H9 (cell line): Measurements from ENCODE around the gene RGS6. TPM values are rescaled to one million over a fixed set of nuclear protein-coding genes. Genes with fewer than 3 reads are reported as not detected.

Source experiments
- DNase-seq: peaks from one replicate; pipeline ENCODE4 v3.0.0-alpha.2; 2017
- H2AFZ ChIP-seq: one replicate; pipeline ENCODE4 v1.6.1; 2013; ENCODE audit warnings: mild to moderate bottlenecking, low read length, control low read depth, moderate library complexity
- H2AK5ac ChIP-seq: 2 replicates; pipeline ENCODE4 v1.6.1; 2013; ENCODE audit warnings: low read length, control low read depth, mixed read lengths; ENCODE audit not compliant: insufficient read length
- H2BK120ac ChIP-seq: one replicate; pipeline ENCODE4 v1.6.1; 2013; ENCODE audit warnings: low read depth, mild to moderate bottlenecking, low read length, control low read depth, inconsistent platforms; ENCODE audit not compliant: poor library complexity, severe bottlenecking
- H2BK12ac ChIP-seq: 2 replicates; pipeline ENCODE4 v1.6.1; 2013; ENCODE audit warnings: low read length, control low read depth, mixed read lengths, low read depth; ENCODE audit not compliant: insufficient read length
- H2BK15ac ChIP-seq: 2 replicates; pipeline ENCODE4 v1.6.1; 2013; ENCODE audit warnings: low read depth, low read length, control low read depth
- H2BK20ac ChIP-seq: one replicate; pipeline ENCODE4 v1.6.1; 2013; ENCODE audit warnings: low read depth, mild to moderate bottlenecking, low read length, control low read depth, inconsistent platforms; ENCODE audit not compliant: poor library complexity, severe bottlenecking
- H2BK5ac ChIP-seq: 2 replicates; pipeline ENCODE4 v1.6.1; 2013; ENCODE audit warnings: low read length, control low read depth, mixed read lengths; ENCODE audit not compliant: insufficient read length
- H3K14ac ChIP-seq: 2 replicates; pipeline ENCODE4 v1.6.1; 2013; ENCODE audit warnings: low read length, control low read depth; ENCODE audit not compliant: insufficient read depth
- H3K18ac ChIP-seq: 2 replicates; pipeline ENCODE4 v1.6.1; 2013; ENCODE audit warnings: low read depth, mild to moderate bottlenecking, mixed read lengths, low read length, control low read depth; ENCODE audit not compliant: insufficient read length
- H3K23ac ChIP-seq: 2 replicates; pipeline ENCODE4 v1.6.1; 2013; ENCODE audit warnings: low read length, control low read depth, mixed read lengths, low read depth; ENCODE audit not compliant: insufficient read length
- H3K23me2 ChIP-seq: 2 replicates; pipeline ENCODE4 v1.6.1; 2013; ENCODE audit warnings: low read depth, mild to moderate bottlenecking, mixed read lengths, low read length, control low read depth; ENCODE audit not compliant: insufficient read length, poor library complexity, severe bottlenecking
- H3K27ac ChIP-seq: 2 replicates; pipeline ENCODE4 v1.5.1; 2013; ENCODE audit warnings: low read length, control low read depth, mixed read lengths, low read depth; ENCODE audit not compliant: insufficient read length
- H3K27me3 ChIP-seq: 2 replicates; pipeline ENCODE4 v1.6.1; 2013; ENCODE audit warnings: low read length, control low read depth, inconsistent platforms; ENCODE audit not compliant: insufficient read depth
- H3K4ac ChIP-seq: 2 replicates; pipeline ENCODE4 v1.6.1; 2013; ENCODE audit warnings: low read depth, mild to moderate bottlenecking, control low read depth, inconsistent platforms, low read length, moderate library complexity
- H3K4me1 ChIP-seq: 2 replicates; pipeline ENCODE4 v1.6.1; 2013; ENCODE audit warnings: low read length, control low read depth, inconsistent platforms; ENCODE audit not compliant: insufficient read depth
- H3K4me2 ChIP-seq: 2 replicates; pipeline ENCODE4 v1.6.1; 2013; ENCODE audit warnings: low read length, control low read depth, mixed read lengths; ENCODE audit not compliant: insufficient read length, insufficient read depth
- H3K56ac ChIP-seq: 2 replicates; pipeline ENCODE4 v1.6.1; 2013; ENCODE audit warnings: low read depth, mild to moderate bottlenecking, mixed read lengths, low read length, control low read depth; ENCODE audit not compliant: insufficient read length
- H3K79me1 ChIP-seq: 2 replicates; pipeline ENCODE4 v1.6.1; 2013; ENCODE audit warnings: low read depth, mild to moderate bottlenecking, moderate library complexity, low read length, control low read depth, inconsistent platforms; ENCODE audit not compliant: insufficient read depth, poor library complexity, severe bottlenecking
- H3K79me2 ChIP-seq: 2 replicates; pipeline ENCODE4 v1.6.1; 2013; ENCODE audit warnings: low read length, control low read depth, inconsistent platforms; ENCODE audit not compliant: insufficient read depth
- H3K9ac ChIP-seq: 2 replicates; pipeline ENCODE4 v1.6.1; 2013; ENCODE audit warnings: low read length, control low read depth, mixed read lengths; ENCODE audit not compliant: insufficient read length; ENCODE audit errors: extremely low read depth
- H3K9me3 ChIP-seq: one replicate; pipeline ENCODE4 v1.6.1; 2013; ENCODE audit warnings: low read depth, low read length, inconsistent platforms; ENCODE audit not compliant: control insufficient read depth
- H3T11ph ChIP-seq: one replicate; pipeline ENCODE4 v1.6.1; 2013; ENCODE audit warnings: mild to moderate bottlenecking, low read length, control low read depth, inconsistent platforms
- H4K20me1 ChIP-seq: one replicate; pipeline ENCODE4 v1.6.1; 2013; ENCODE audit not compliant: control insufficient read depth, insufficient read length, insufficient read depth
- H4K5ac ChIP-seq: 2 replicates; pipeline ENCODE4 v1.6.1; 2013; ENCODE audit warnings: low read depth, mild to moderate bottlenecking, mixed read lengths, low read length, control low read depth; ENCODE audit not compliant: insufficient read length
- H4K8ac ChIP-seq: replicated peaks from 2 replicates; pipeline ENCODE4 v1.6.1; 2013; ENCODE audit warnings: low read length, control low read depth, mixed read lengths, low read depth; ENCODE audit not compliant: insufficient read length
- H4K91ac ChIP-seq: 2 replicates; pipeline ENCODE4 v1.6.1; 2013; ENCODE audit warnings: low read depth, mild to moderate bottlenecking, moderate library complexity, mixed read lengths, low read length, control low read depth; ENCODE audit not compliant: insufficient read length
- H3K27ac Mint-ChIP-seq, 3 experiments: 2 replicates in 2 of 3; 3 replicates in 1 of 3; pipeline ENCODE4 v1.8.0; 2020 to 2021; ENCODE audit warnings: mixed read lengths in 3 of 3, mild to moderate bottlenecking in 1 of 3, moderate library complexity in 1 of 3
- H3K27me3 Mint-ChIP-seq: 2 replicates; pipeline ENCODE4 v1.8.0; 2021; ENCODE audit warnings: low read depth, mild to moderate bottlenecking, moderate library complexity, mixed read lengths
- H3K36me3 Mint-ChIP-seq, 3 experiments: 2 replicates in 2 of 3; 3 replicates in 1 of 3; pipeline ENCODE4 v1.8.0; 2020 to 2021; ENCODE audit warnings: low read depth in 3 of 3, mixed read lengths in 3 of 3; ENCODE audit not compliant: insufficient read depth in 1 of 3
- H3K4me1 Mint-ChIP-seq, 2 experiments: 2 replicates each; pipeline ENCODE4 v1.8.0; 2020; ENCODE audit warnings: mixed read lengths in 2 of 2
- H3K4me3 Mint-ChIP-seq, 2 experiments: 2 replicates in 1 of 2; 3 replicates in 1 of 2; pipeline ENCODE4 v1.8.0; 2020 to 2021; ENCODE audit warnings: mild to moderate bottlenecking in 2 of 2, mixed read lengths in 2 of 2, moderate library complexity in 1 of 2
- H3K9me3 Mint-ChIP-seq, 2 experiments: 2 replicates in 1 of 2; 3 replicates in 1 of 2; pipeline ENCODE4 v1.8.0; 2020; ENCODE audit warnings: mild to moderate bottlenecking in 2 of 2, mixed read lengths in 2 of 2, moderate library complexity in 1 of 2
- WGBS: extraction: QIAGEN DNeasy Blood & Tissue Kit; methylation state at CpG from one replicate; pipeline ENCODE4 v1.1.7; 2013; ENCODE audit warnings: missing lambda C conversion rate, low lambda C conversion rate, mixed read lengths; ENCODE audit not compliant: insufficient read length; ENCODE audit errors: extremely low coverage; 5-methylcytosine and 5-hydroxymethylcytosine counted together
- total RNA-seq: library from RNA; stranded (reverse); gene quantifications from 2 replicates; pipeline ENCODE4 v1.2.1, GENCODE V29; 2021
- TF ChIP-seq, protein P1 (sequence below): fragments of 200-600 bp; sonication (generic); conservative IDR thresholded peaks from 3 replicates; pipeline ENCODE4 v1.8.0; 2021; ENCODE audit warnings: antibody characterized with exemption, mild to moderate bottlenecking

RGS6 gene
- total RNA-seq, 1 experiment from 2014 or later: 3.0 TPM

DNA sequence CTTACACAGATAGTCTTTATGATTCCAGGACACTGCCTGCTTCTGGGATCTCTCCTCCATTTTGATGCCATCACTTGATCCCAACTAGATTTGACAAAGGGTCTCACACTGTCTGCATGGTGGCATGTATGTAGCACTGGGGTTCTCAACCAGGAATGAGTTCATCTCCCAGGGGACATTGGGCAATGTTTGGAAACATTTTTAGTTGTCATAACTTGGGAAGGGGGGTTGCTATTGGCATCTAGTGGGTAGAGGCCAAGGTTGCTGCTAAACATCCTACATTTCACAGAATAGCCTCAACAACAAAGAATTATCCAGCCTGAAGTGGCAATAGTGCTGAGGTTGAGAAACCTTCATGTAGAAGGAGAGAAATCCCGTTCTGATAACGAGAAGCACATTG is 585.5 kb downstream of the RGS6 start:
- no CpG with 5 or more reads among the region's 2 CpGs for WGBS
- Histone ChIP-seq H3K14ac (no peak overlapping the region), H3K79me1 (no peaks in the 10 kb centered on the region), H3K56ac (no peak overlapping the region), H3K27me3 (no peaks in the 10 kb centered on the region), H3K18ac (no peak overlapping the region), H3K9ac (no peak overlapping the region), H2BK5ac (no peak overlapping the region), H3K9me3 (no peaks in the 10 kb centered on the region), H4K5ac (no peak overlapping the region), H3K27ac (no peak overlapping the region), H3K4me1 (no peaks in the 10 kb centered on the region), H2AK5ac (no peak overlapping the region), H2AFZ (no peak overlapping the region), H3K4ac (no peak overlapping the region), H2BK15ac (no peak overlapping the region), H2BK12ac (no peak overlapping the region), H3K4me2 (no peak overlapping the region), H4K20me1 (no peaks in the 10 kb centered on the region), H3K23me2 (no peaks in the 10 kb centered on the region), H4K91ac (no peak overlapping the region), H3K79me2 (no peaks in the 10 kb centered on the region), H3T11ph (no peak overlapping the region), H2BK120ac (no peak overlapping the region), H3K23ac (no peak overlapping the region), H2BK20ac (no peak overlapping the region), H4K8ac (no peak overlapping the region)
- Mint-ChIP-seq H3K27me3 (no peaks in the 10 kb centered on the region; the same call in 1 of the 2 replicates), H3K9me3 (peaks cover 0 to 5% of the 10 kb centered on the region in 2 experiments; a peak in 3 of 5 replicates), H3K27ac (no peak overlapping the region), H3K4me3 (no peak overlapping the region), H3K4me1 (peaks cover 0 to 4% of the 10 kb centered on the region in 2 experiments; a peak in 3 of 4 replicates), H3K36me3 (peaks cover 0 to 4% (median 0%) of the 10 kb centered on the region in 3 experiments; a peak in 1 of 7 replicates)
- TF ChIP-seq, protein P1, sequence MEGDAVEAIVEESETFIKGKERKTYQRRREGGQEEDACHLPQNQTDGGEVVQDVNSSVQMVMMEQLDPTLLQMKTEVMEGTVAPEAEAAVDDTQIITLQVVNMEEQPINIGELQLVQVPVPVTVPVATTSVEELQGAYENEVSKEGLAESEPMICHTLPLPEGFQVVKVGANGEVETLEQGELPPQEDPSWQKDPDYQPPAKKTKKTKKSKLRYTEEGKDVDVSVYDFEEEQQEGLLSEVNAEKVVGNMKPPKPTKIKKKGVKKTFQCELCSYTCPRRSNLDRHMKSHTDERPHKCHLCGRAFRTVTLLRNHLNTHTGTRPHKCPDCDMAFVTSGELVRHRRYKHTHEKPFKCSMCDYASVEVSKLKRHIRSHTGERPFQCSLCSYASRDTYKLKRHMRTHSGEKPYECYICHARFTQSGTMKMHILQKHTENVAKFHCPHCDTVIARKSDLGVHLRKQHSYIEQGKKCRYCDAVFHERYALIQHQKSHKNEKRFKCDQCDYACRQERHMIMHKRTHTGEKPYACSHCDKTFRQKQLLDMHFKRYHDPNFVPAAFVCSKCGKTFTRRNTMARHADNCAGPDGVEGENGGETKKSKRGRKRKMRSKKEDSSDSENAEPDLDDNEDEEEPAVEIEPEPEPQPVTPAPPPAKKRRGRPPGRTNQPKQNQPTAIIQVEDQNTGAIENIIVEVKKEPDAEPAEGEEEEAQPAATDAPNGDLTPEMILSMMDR: no peak
- no peak for DNase-seq
